ENCODE data around the gene PDCD1LG2.

GRCh38 chr9:5608298-5609225, 98.2 kb downstream of the PDCD1LG2 start:
- TF ChIP-seq GATA2 (IDR thresholded peaks at IDR 0.05; ENCODE audit: low read depth, low read length) (no peak), GATA3 (IDR thresholded peaks at IDR 0.05; ENCODE audit: low read depth, low read length) (no peak)

Measured in SH-SY5Y (cell line).